ENCODE measurements around the gene GRID1.
"Not testable (repeated sequence)": the region's sequence is repeated elsewhere in the genome, so short reads cannot be mapped to it uniquely, and the experiment has no call there.

Gene GRID1

GRCh38 chr10:86130041-86130440 lies 236.6 kb downstream of the GRID1 start:
- no peak for DNase-seq

DNA sequence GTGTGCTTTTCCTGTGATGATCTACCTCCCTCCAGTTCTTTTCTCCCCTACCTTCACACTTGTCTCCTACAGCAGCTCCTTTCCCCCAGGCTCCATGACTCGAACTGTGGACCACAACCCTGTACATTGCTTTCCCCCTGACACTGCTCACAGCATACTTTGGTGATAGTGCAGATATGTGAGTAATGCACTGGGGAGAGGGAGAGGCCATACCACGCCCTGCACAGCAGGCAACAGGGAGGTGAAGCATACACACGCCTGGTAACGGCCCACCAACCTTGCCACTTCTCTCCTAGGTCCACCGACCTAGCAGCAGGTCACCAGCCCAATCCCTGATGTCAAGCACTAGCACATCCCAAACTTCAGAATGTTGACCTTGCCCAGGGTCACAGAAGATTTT lies 238.2 kb downstream of the GRID1 start:
- DNase-seq, result no peak

GRCh38 chr10:86127274-86127819 lies 239.2 kb downstream of the GRID1 start:
- no peak for DNase-seq

- no peak for DNase-seq
Measured at GRCh38 chr10:86124734-86125133, 241.9 kb downstream of the GRID1 start.

DNA sequence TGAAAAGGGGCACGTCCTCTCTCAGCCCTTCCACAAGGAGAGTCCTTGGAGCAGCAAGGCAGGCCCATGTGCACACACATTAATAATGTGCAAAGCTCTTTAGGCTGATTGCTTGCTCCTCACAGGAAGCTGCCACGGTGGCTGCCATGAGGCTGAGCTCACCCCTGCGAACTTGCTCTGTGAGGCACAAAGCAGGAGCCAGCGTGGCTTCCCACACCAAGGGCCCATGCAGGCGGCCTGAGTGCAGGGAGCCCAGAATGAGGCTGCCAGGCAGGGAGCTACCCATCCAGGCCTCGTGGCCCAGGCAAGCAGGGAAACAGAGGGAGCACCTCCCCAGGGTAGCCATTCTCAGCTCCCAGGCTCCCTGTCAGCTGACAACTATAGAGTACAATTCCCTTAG lies 242.9 kb downstream of the GRID1 start:
- DNase-seq, result no peak

GRCh38 chr10:86123304-86123703 lies 243.3 kb downstream of the GRID1 start:
- no peak for DNase-seq

- DNase-seq, result no peak
Measured at GRCh38 chr10:86122646-86123045, 243.9 kb downstream of the GRID1 start.

- DNase-seq, result no peak
Measured at GRCh38 chr10:86121200-86121599, 245.4 kb downstream of the GRID1 start.

- DNase-seq, result no peak
Measured at GRCh38 chr10:86117051-86117450, 249.5 kb downstream of the GRID1 start.

GRCh38 chr10:86113983-86114382 lies 252.6 kb downstream of the GRID1 start:
- DNase-seq, result no peak

DNA sequence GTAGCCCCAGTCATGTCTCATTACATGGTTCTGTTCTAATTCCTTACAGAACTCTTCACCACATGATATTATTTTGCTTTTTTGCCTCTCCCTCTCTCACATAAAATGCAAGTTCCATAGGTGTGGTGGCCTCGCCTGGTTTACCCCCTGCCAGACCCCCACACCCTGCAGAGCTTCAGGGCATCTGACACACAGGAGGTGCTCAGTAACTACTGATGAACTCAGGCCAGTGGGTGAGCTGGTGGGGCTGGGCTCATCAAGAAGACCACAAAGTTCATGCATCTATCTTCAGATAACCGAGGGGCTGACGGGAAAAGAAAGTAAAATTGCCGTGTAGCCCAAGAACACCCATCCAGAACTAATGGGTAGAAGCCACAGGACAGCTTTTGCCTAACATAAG lies 253.1 kb downstream of the GRID1 start:
- no peak for DNase-seq

DNA sequence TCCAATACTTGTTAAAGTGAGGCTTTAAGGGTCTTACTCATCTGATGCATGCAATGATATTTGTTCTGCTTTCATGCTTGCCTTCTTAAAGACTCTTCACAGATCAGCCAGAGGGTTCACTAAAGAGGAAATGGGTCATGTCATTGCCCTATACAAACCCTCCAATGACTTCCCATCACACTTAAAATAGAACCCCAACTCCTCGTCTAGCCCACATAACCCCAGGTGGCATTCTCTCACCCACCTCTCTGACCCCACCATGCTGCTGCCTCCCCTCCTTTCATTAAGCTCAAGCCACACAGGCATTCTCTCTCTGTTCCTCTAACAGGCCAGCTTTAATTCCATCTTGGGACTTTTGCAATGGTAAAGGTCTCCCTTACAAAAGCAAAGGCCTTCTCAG lies 253.6 kb downstream of the GRID1 start:
- no peak for DNase-seq

- DNase-seq, result no peak
Measured at GRCh38 chr10:86111902-86112545, 254.6 kb downstream of the GRID1 start.

DNA sequence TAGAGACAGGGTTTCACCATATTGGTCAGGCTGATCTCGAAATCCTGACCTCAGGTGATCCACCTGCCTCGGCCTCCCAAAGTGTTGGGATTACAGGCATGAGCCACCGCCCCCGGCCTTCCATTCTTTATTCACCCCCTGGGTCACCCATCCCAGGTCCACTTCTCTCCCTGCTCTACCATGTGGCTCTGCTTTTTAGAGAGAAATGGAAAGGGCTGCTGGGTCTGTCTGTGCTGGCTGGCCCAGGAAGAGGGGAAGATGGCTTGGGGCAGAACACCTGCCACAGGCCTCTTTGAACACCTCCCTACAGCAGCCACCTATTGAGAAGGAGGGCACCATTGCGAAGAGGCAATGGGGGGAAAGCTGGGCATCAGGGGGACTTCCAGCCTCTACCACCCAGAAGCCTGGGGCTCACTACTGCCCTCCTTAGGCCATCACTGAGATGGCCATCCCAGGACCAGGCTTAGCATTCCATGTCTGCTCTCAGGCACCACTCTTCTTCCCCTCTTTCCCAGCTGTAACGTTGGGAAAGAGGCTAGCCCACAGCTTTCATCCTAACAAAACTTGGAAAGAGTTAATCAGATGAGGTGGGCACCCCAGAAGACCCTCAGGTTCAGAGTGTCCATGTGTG lies 256.3 kb downstream of the GRID1 start:
- DNase-seq, result no peak

DNA sequence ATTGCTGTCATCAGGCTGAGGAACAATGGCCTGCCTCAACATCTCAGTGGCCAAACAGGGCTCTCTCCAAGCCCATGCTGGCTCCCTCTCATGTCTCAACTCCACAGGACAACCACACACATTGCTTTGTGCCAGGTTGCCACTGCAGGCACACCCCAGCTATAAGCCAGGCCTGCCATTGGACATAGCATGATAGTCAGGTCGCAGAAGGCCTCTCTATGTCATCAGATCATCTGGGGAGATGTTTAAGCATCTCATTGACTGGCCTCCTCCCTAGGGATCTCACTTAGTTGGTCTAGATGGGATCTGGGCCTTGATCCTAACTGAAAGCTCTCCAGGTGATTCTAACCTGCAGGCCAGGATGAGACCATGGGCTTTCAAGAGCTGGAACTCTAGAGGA lies 257.2 kb downstream of the GRID1 start:
- DNase-seq, result no peak

GRCh38 chr10:86108696-86109095 lies 257.9 kb downstream of the GRID1 start:
- no peak for DNase-seq

GRCh38 chr10:86107611-86108310 lies 258.8 kb downstream of the GRID1 start:
- DNase-seq, result not testable (repeated sequence)

DNA sequence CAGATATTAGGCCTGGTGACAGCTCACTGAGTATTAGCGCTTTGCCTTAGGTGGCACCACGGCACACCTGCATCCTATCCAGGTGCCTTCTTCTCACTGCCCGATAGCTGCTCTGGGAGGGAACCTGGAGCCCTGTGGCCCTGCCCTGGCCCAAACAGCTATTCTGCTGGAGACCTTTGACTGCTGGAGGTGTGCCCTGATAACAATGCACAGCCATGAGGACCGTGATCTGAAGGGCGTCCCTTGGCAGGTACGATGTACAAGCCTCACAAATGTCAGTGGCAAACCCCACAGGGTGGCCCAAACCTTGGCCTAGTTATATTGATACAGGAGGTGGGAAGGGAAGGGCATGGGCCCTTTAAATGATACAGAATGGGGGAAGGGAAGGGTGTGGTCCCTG lies 259.5 kb downstream of the GRID1 start:
- DNase-seq, result no peak

- DNase-seq, result no peak
Measured at GRCh38 chr10:86106616-86107015, 260.0 kb downstream of the GRID1 start.

- DNase-seq, result no peak
Measured at GRCh38 chr10:86105640-86106039, 261.0 kb downstream of the GRID1 start.

DNA sequence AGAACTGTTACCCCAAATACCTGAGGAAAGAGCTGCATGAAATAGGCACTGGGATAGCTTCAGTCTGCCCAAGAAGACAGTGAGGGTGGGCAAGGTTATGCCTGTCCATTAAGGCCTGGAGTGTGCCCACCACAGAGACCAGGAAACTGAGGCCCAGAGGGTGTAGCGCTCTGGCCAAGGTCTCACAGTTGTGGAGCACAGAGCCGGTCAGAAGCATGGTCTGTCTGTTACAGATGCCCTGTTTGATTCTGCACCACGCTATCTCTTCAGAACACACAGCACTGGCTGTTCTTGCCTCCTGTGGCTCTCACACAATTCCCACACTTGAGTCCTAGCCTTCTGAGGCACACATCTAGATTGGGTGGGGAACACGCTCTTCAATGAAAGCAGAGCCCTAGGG lies 261.4 kb downstream of the GRID1 start:
- no peak for DNase-seq

GRCh38 chr10:86104611-86105145 lies 261.9 kb downstream of the GRID1 start:
- no peak for DNase-seq

DNA sequence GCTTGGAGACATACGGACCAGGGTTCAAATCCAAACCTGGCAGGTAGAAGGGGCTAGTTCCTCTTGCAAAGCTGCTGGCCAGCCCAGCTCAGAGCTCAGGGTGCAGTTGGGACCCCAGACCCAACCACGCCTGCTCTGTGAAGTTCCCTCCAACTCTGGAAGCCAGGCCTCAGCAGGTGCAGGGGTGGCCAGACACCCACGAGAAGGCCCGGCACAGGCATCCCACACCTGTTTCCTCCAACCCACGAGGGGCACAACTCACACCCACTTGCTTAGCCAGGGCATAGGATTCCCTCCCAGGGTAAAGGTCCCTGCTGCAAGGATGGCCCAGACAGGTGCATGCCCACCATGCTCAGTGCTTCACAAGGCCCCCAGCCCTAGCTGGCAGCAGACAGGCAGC lies 262.4 kb downstream of the GRID1 start:
- DNase-seq, result no peak
